Activated CD4-positive, alpha-beta T cell treated with anti-CD3 and anti-CD28 coated beads, Interleukin-2, amount 50 U/mL, for 24 hours (primary cell): ENCODE results near the gene GPI.

Source experiments
- DNase-seq, 2 donors: peaks; one replicate each; pipeline ENCODE4 v3.0.0-alpha.2; 2020; ENCODE audit warnings: low read depth in 1 of 2, low spot score in 1 of 2

Gene GPI

GRCh38 chr19:34402074-34402600 lies 37.1 kb downstream of the GPI start:
- DNase-seq, result no peak

- no peak for DNase-seq
Observed at GRCh38 chr19:34403784-34404108, 38.8 kb downstream of the GPI start.

GRCh38 chr19:34404109-34404909 lies 39.3 kb downstream of the GPI start, which contains the start of gene PDCD2L:
Gene PDCD2L (plus strand): TSS chr19:34404399. CDS start chr19:34404431, 32 bp downstream.
- DNase-seq, result peak; percentile 89 to 91

GRCh38 chr19:34405892-34406660 lies 41.1 kb downstream of the GPI start:
- DNase-seq, result no peak

- DNase-seq, result no peak
Observed at GRCh38 chr19:34408411-34408810, 43.4 kb downstream of the GPI start.

- DNase-seq, result no peak
Observed at GRCh38 chr19:34409189-34410164, 44.5 kb downstream of the GPI start.

GRCh38 chr19:34411216-34411615 lies 46.2 kb downstream of the GPI start:
- DNase-seq, result no peak

- no peak for DNase-seq
Observed at GRCh38 chr19:34416021-34416545, 51.1 kb downstream of the GPI start.

GRCh38 chr19:34418300-34418699 lies 53.3 kb downstream of the GPI start:
- DNase-seq, result no peak

GRCh38 chr19:34426096-34426661 lies 61.2 kb downstream of the GPI start:
- DNase-seq, result no peak

GRCh38 chr19:34428549-34429285 lies 63.7 kb downstream of the GPI start:
- DNase-seq, result peak; percentile 18 to 33

GRCh38 chr19:34429553-34429952 lies 64.6 kb downstream of the GPI start:
- DNase-seq, result no peak

- peak in 1 of 2 donors; percentile 32 for DNase-seq
Observed at GRCh38 chr19:34430738-34431625, 66.0 kb downstream of the GPI start.

GRCh38 chr19:34431681-34432402 lies 66.8 kb downstream of the GPI start:
- DNase-seq, result no peak

- no peak for DNase-seq
Observed at GRCh38 chr19:34432797-34433196, 67.8 kb downstream of the GPI start.

GRCh38 chr19:34436716-34437115 lies 71.7 kb downstream of the GPI start:
- no peak for DNase-seq

GRCh38 chr19:34448191-34448590 lies 83.2 kb downstream of the GPI start:
- DNase-seq, result no peak
